GM19025 (cell line): ENCODE data around the gene UCN2.
"Not testable (repeated sequence)": the region's sequence is repeated elsewhere in the genome, so short reads cannot be mapped to it uniquely, and the experiment has no call there.

Source experiments
- ATAC-seq: cut with Tn5 transposase; IDR thresholded peaks from one replicate; pipeline ENCODE4 v1.9.1; 2021; ENCODE audit warnings: mild to moderate bottlenecking, low read depth, moderate library complexity; ENCODE audit not compliant: unreplicated experiment

Gene UCN2

GRCh38 chr3:48543271-48543866, 20.2 kb downstream of the UCN2 start:
- ATAC-seq = no peak

GRCh38 chr3:48538451-48538850, 25.1 kb downstream of the UCN2 start:
- no peak for ATAC-seq

GRCh38 chr3:48536785-48537184, 26.8 kb downstream of the UCN2 start:
- ATAC-seq = no peak

GRCh38 chr3:48536116-48536515, 27.5 kb downstream of the UCN2 start:
- no peak for ATAC-seq

GRCh38 chr3:48535578-48535977, 28.0 kb downstream of the UCN2 start:
- no peak for ATAC-seq

DNA sequence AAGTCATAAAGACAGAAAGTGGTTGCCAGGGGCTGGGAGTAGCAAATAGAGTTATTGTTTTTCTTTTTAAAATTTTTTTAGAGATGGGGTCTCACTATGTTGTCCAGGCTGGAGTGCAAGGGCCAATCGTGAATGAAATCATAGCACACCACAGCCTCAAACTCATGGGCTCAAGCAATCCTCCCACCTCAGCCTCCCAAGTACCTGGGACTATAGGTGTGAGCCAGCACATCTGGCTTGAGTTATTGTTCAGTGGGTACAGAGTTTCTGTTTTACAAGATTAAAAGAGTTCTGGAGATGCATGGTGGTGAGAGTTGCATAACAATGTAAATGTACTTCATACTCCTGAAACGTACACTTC, 30.6 kb downstream of the UCN2 start:
- no peak for ATAC-seq

- no peak for ATAC-seq
These were observed 31.2 kb downstream of the UCN2 start for GRCh38 chr3:48532271-48532976.

GRCh38 chr3:48530701-48531100, 32.9 kb downstream of the UCN2 start:
- not testable (repeated sequence) for ATAC-seq

- ATAC-seq = no peak
These were observed 34.8 kb downstream of the UCN2 start for GRCh38 chr3:48528754-48529153.

GRCh38 chr3:48528048-48528447, 35.5 kb downstream of the UCN2 start:
- no peak for ATAC-seq

GRCh38 chr3:48524970-48525369, 38.6 kb downstream of the UCN2 start:
- no peak for ATAC-seq

- no peak for ATAC-seq
These were observed 41.9 kb downstream of the UCN2 start for GRCh38 chr3:48521635-48522034.

DNA sequence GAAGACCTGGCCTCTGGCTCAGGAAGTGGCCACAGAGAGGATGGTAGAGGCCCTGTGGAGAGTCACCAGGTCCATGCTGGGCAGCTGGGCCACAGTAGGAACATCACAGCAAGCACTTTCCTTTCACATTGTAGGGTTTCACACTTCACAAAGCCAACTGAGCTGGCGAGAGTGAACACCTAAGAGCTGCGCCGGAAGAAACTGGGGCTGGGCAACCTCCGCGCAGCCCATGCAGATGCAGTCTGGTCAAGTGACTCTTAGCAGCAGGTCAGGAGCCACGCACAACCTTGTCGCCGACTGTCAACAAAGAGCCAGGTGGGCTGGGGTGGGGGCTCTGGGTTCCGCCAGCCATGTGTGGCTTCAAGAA, 44.3 kb downstream of the UCN2 start:
- no peak for ATAC-seq

GRCh38 chr3:48518638-48519276, 44.8 kb downstream of the UCN2 start:
- ATAC-seq = no peak

- ATAC-seq = no peak
These were observed 45.5 kb downstream of the UCN2 start for GRCh38 chr3:48518069-48518468.

- ATAC-seq = no peak
These were observed 47.0 kb downstream of the UCN2 start for GRCh38 chr3:48516571-48516970.

DNA sequence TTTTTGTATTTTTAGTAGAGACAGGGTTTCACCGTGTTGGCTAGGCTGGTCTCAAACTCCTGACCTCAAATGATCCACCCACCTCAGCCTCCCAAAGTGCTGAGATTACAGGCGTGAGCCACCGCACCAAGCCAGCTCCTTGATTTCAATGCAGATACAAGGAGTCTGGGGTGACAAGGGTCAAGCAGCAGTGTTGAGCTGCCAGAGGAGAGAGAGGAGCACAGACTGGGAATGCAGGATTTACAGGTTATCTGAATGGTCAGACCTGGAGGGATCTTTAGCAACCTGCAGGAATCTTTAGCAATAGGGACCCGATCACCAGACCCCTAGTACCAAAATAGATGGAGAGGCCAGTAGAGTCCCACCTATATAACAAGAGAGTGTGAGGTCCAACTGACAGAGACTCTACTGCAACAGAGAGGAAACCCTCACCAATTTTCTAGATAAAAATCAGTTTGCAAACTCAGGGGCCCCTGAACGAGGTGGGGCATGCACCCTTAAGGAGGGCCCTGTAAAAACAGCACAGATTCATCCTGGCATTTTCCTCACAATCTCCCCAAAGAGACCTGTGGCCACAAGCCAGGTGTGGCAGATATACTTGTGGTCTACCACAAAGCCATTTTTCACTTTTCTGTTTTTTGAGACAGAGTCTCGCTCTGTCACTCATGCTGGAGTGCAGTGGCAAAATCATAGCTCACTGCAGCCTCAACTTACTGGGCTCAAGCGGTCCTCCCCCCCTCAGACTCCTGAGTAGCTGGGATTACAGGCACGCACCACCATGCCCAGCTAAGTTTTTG, 49.0 kb downstream of the UCN2 start:
- no peak for ATAC-seq
